ENCODE results near the gene FIGNL1. TPM values are rescaled to one million over a fixed set of nuclear protein-coding genes. Genes with fewer than 3 reads are reported as not detected.

FIGNL1 gene
- total and polyA plus RNA-seq, 2 experiments from 2014 or later = 3.3 to 7.9 TPM

GRCh38 chr7:50476953-50477625, 26.9 kb upstream of the FIGNL1 start:
- Histone ChIP-seq H3K27me3 (no peaks in the 10 kb centered on the region), H3K4me1 (ENCODE audit: low read depth) (no peaks in the 10 kb centered on the region), H3K27ac (no peak overlapping the region), H3K36me3 (no peaks in the 10 kb centered on the region), H3K9me3 (ENCODE audit: low read depth) (no peaks in the 10 kb centered on the region), H3K4me3 (no peak overlapping the region)
- TF ChIP-seq CTCF (IDR thresholded peaks at IDR 0.05; ENCODE audit: low read depth, low read length) = no peak
- no peak for DNase-seq (ENCODE audit: low read depth in 1 of 2, low spot score in 1 of 2)

- TF ChIP-seq CTCF (IDR thresholded peaks at IDR 0.05; ENCODE audit: low read depth, low read length) = no peak
- no peak for DNase-seq (ENCODE audit: low read depth in 1 of 2, low spot score in 1 of 2)
- H3K9me3 ChIP-seq (ENCODE audit: low read depth) = no peaks in the 10 kb centered on the region
- H3K4me3 ChIP-seq = no peak overlapping the region
- H3K4me1 ChIP-seq (ENCODE audit: low read depth) = no peaks in the 10 kb centered on the region
- H3K36me3 ChIP-seq = no peaks in the 10 kb centered on the region
- H3K27me3 ChIP-seq = no peaks in the 10 kb centered on the region
- no peak overlapping the region for H3K27ac ChIP-seq
Measured at GRCh38 chr7:50475340-50475739, 25.2 kb upstream of the FIGNL1 start.

GRCh38 chr7:50474382-50475160, 24.4 kb upstream of the FIGNL1 start:
- TF ChIP-seq CTCF (IDR thresholded peaks at IDR 0.05; ENCODE audit: low read depth, low read length) = no peak
- no peaks in the 10 kb centered on the region for H3K4me1 ChIP-seq (ENCODE audit: low read depth)
- H3K27ac ChIP-seq = no peak overlapping the region
- H3K36me3 ChIP-seq = no peaks in the 10 kb centered on the region
- no peak overlapping the region for H3K4me3 ChIP-seq
- H3K9me3 ChIP-seq (ENCODE audit: low read depth) = no peaks in the 10 kb centered on the region
- DNase-seq (ENCODE audit: low read depth in 1 of 2, low spot score in 1 of 2) = no peak
- H3K27me3 ChIP-seq = no peaks in the 10 kb centered on the region

DNA sequence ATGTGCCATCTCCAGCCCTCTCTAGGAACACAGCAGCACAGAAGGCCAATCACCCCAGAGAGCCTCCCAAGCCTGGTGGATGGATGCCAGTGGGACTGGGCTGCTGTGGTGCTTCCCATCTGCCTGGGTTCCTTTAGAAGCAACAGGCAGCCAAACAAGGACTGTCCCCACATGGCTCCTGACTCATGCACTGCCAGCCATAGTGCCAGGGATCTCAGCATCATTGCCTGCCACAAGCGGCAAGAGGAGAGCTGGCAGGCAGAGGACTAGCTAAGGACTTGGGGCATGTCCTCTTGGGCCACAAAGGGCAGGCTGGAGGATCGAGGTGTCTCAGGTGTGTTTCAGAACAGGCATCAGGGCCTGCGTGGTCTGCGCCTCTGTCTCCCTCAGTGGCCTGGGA, 23.4 kb upstream of the FIGNL1 start:
- Histone ChIP-seq H3K27ac (no peak overlapping the region), H3K27me3 (peaks cover under 1% of the 10 kb centered on the region), H3K9me3 (ENCODE audit: low read depth) (no peaks in the 10 kb centered on the region), H3K4me1 (ENCODE audit: low read depth) (no peaks in the 10 kb centered on the region), H3K36me3 (no peaks in the 10 kb centered on the region), H3K4me3 (no peak overlapping the region)
- DNase-seq (ENCODE audit: low read depth in 1 of 2, low spot score in 1 of 2) = no peak
- no peak for TF ChIP-seq CTCF (IDR thresholded peaks at IDR 0.05; ENCODE audit: low read depth, low read length)

GRCh38 chr7:50472427-50472826, 22.3 kb upstream of the FIGNL1 start:
- no peak for TF ChIP-seq CTCF (IDR thresholded peaks at IDR 0.05; ENCODE audit: low read depth, low read length)
- Histone ChIP-seq H3K27me3 (peaks cover 7% of the 10 kb centered on the region), H3K36me3 (no peaks in the 10 kb centered on the region), H3K9me3 (ENCODE audit: low read depth) (no peaks in the 10 kb centered on the region), H3K27ac (no peak overlapping the region), H3K4me1 (ENCODE audit: low read depth) (no peaks in the 10 kb centered on the region), H3K4me3 (no peak overlapping the region)
- no peak for DNase-seq (ENCODE audit: low read depth in 1 of 2, low spot score in 1 of 2)
